ENCODE measurements around the gene INSYN2B.

INSYN2B gene

DNA sequence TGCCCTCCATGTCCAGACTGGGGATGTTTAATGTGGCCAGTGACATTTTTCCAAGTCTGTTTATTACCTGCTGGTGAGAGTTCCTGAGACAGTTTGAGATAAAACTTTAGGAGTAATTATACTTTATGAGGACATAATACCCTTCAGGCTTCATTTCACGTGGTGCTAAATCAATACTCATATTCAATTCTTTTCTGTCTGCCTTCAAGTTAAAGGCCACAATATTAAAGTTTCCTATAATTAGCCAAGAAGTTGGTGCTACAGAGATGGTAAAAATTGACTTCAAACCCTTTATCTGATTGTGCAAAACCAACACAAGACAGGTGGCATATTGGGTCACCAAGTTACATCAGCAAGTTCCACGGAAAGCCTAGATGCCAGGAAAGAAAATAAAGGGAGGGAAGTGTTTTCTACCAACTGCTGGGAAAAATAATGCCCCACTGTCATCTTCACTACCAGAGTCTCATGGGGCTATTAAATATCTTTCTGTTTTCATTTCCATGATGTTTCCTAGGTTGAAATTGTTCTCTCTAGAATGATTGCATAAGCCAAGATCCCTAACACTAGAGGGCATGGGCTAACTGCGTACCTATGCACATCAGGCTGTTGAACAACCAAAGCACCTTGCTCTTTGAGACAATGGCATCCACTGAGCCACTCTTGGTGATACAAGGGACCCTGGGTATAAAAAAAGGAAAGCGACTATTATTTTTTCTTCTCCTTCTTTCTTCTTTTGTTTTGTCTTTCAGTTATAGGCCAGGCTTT, 68.7 kb downstream of the INSYN2B start:
- TF ChIP-seq, protein P1, sequence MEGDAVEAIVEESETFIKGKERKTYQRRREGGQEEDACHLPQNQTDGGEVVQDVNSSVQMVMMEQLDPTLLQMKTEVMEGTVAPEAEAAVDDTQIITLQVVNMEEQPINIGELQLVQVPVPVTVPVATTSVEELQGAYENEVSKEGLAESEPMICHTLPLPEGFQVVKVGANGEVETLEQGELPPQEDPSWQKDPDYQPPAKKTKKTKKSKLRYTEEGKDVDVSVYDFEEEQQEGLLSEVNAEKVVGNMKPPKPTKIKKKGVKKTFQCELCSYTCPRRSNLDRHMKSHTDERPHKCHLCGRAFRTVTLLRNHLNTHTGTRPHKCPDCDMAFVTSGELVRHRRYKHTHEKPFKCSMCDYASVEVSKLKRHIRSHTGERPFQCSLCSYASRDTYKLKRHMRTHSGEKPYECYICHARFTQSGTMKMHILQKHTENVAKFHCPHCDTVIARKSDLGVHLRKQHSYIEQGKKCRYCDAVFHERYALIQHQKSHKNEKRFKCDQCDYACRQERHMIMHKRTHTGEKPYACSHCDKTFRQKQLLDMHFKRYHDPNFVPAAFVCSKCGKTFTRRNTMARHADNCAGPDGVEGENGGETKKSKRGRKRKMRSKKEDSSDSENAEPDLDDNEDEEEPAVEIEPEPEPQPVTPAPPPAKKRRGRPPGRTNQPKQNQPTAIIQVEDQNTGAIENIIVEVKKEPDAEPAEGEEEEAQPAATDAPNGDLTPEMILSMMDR (IDR thresholded peaks at IDR 0.05; ENCODE audit: insufficient read depth, missing control alignments): no peak
- DNase-seq (ENCODE audit: insufficient read length, low spot score) (no peak), FAIRE-seq (no peak)

DNA sequence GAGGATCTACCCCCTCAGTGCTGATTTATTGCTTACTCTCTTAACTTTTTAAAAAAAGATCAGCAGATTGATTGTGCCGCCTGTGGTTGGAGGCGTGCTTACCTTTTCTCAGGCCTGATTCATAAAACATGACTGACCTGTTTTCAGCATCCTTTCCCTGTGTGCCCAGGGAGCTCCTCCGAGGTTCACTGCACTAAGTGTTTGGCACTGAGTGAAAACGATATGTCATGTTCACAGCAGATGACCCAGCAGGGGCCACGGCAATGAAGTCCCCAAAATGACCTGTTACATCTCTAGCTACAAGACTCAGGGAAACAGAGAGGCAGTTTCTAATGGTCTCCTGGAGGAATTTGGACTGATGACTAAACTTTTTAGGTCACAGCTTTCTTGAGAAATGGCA, 69.9 kb downstream of the INSYN2B start:
- TF ChIP-seq, protein P1 (IDR thresholded peaks at IDR 0.05; ENCODE audit: insufficient read depth, missing control alignments): no peak
- DNase-seq (ENCODE audit: insufficient read length, low spot score): no peak
- no peak for FAIRE-seq

DNA sequence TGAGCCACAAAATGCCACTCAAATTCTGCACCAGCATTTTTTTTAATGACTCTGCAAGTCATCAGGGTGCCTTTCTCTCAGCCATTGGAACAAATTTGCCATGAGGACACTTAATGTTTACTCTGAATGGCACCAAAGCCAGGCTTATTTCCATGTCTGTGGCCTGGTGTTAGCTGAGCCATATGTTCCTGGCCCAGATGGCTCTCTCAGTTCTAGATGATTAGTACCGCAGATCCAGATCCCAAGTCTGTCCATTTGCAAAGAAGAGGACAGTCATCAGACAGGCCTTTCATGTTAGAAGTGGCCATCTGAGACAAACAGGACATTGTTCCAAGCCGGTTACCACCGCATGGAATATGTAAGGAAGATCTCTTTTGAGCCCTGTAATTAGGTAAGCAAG, 70.3 kb downstream of the INSYN2B start:
- no peak for DNase-seq (ENCODE audit: insufficient read length, low spot score)
- TF ChIP-seq, protein P1 (IDR thresholded peaks at IDR 0.05; ENCODE audit: insufficient read depth, missing control alignments): no peak
- FAIRE-seq: no peak

DNA sequence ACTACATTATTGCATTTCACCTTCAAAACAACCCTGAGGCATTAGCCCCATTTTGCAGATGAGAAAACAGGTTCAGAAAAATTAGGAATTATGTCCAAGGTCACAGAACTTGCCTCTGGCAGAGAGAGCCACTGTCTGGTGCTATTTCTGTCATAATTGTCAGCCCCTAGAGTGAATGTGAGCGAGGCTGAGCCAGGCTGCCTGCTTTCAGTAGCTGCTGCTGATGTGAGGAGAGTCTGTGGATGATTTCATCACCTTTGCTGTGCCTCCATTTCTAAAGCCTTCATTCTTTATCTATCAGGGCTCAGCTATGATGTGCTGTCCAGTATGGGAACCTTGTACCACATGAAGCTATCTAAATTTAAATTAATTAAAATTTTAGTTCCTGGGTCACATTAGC, 71.4 kb downstream of the INSYN2B start:
- DNase-seq (ENCODE audit: insufficient read length, low spot score) (no peak), FAIRE-seq (no peak)
- TF ChIP-seq, protein P1 (IDR thresholded peaks at IDR 0.05; ENCODE audit: insufficient read depth, missing control alignments): no peak

DNA sequence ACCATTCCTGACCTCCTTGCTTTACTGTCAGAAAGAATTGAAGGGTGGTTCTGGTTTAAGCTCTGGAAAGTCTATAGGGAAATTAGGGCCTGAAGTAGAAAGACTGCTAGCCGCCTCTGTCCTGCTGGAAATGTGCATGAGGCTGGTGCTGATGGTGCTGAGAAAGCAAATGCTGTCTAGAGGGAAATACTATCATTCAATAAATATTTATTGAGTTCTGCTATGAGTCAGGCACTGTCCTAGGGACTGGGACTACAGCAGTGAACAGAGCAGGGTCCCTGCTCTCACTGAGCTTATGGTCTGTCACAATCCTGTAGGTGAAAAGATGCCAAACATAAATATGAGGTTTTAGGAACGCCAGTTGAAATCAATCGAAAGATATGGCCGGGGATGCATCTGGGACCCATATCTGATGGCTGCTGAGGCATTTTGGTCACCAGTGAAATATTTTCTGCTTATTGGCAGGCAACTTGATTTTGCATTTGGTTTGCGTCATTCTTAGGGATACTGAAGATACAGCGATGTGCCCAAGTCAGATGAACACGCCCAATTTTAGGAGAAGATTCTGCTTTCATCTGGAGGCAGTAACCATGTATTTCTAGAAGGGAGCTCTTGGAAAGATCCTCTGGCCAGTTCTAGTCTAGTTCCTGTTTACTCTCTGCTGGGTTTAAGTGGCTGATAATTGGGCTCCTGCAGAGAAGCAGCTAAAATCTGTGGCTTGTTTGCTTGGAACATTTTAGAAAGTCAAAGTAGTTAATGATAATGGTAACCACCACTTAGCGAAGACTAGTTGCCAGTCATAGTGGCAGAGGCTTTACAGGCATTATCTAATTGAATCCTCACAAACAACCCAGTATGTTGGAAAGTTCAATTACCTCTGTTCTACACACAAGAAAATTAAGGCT, 73.3 kb downstream of the INSYN2B start:
- no peak for DNase-seq (ENCODE audit: insufficient read length, low spot score)
- FAIRE-seq: no peak
- TF ChIP-seq, protein P1 (IDR thresholded peaks at IDR 0.05; ENCODE audit: insufficient read depth, missing control alignments): no peak

DNA sequence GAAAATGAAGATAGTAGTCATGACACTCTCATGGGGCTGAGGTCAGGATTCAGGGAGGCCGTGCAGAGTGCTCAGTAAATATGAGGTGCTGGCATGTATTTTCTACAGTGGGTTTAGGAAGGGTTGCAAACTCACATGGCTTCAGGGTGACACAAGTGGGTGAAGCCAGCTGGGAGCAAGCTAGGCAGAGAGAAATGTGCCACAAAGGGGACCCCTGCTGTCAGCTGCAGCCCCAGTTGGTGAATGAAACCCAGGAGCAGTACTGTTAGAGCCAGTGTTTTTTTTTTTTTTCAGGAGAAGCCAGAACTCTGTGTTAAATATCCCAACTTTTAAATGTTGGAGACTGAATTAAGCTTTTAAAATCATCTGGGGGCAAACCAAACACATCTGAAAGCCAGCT, 75.3 kb downstream of the INSYN2B start:
- TF ChIP-seq, protein P1 (IDR thresholded peaks at IDR 0.05; ENCODE audit: insufficient read depth, missing control alignments): no peak
- FAIRE-seq (no peak), DNase-seq (ENCODE audit: insufficient read length, low spot score) (no peak)

All from D721Med (cell line).